Liver (tissue), 9 donors: ENCODE measurements around the gene PLXNB1. TPM values are rescaled to one million over a fixed set of nuclear protein-coding genes. Genes with fewer than 3 reads are reported as not detected.

ENCODE experiments used
- DNase-seq: peaks from one replicate; pipeline ENCODE4 v3.0.0-alpha.2; 2017; ENCODE audit warnings: low spot score
- H3K27ac ChIP-seq, 2 donors: one replicate each; pipeline ENCODE4 v1.7.0; 2013; ENCODE audit warnings: inconsistent platforms in 2 of 2, low read length in 2 of 2, control low read depth in 1 of 2, low read depth in 1 of 2, mild to moderate bottlenecking in 1 of 2
- H3K27me3 ChIP-seq, 4 donors: one replicate each; pipeline versions ENCODE4 v1.6.1 to v1.7.0; 2013; ENCODE audit warnings: low read length in 3 of 4, inconsistent platforms in 1 of 4, mild to moderate bottlenecking in 1 of 4, moderate library complexity in 1 of 4; ENCODE audit not compliant: control insufficient read depth in 4 of 4, insufficient read depth in 4 of 4
- H3K36me3 ChIP-seq, 4 donors: one replicate each; pipeline versions ENCODE4 v1.6.1 to v1.7.0; 2013; ENCODE audit warnings: low read length in 3 of 4, mild to moderate bottlenecking in 3 of 4, low read depth in 1 of 4, moderate library complexity in 1 of 4; ENCODE audit not compliant: control insufficient read depth in 4 of 4, insufficient read depth in 3 of 4
- H3K4me1 ChIP-seq, 4 donors: one replicate each; pipeline versions ENCODE4 v1.6.1 to v1.7.0; 2013; ENCODE audit warnings: low read length in 3 of 4, mild to moderate bottlenecking in 3 of 4, moderate library complexity in 1 of 4; ENCODE audit not compliant: control insufficient read depth in 4 of 4, insufficient read depth in 4 of 4
- H3K4me3 ChIP-seq, 3 donors: one replicate each; pipeline versions ENCODE4 v1.6.1 to v1.7.0; 2013; ENCODE audit warnings: low read length in 3 of 3, control low read depth in 1 of 3, low read depth in 1 of 3, mild to moderate bottlenecking in 1 of 3
- H3K9ac ChIP-seq, 2 donors: one replicate each; pipeline ENCODE4 v1.7.0; 2013; ENCODE audit warnings: low read length in 2 of 2, mild to moderate bottlenecking in 2 of 2, moderate library complexity in 2 of 2, control low read depth in 1 of 2, low read depth in 1 of 2
- H3K9me3 ChIP-seq, 4 donors: one replicate each; pipeline versions ENCODE4 v1.6.1 to v1.7.0; 2013; ENCODE audit warnings: low read length in 3 of 4; ENCODE audit not compliant: control insufficient read depth in 4 of 4
- EGR1 ChIP-seq, 2 donors: IDR thresholded peaks; 2 replicates each; pipeline ENCODE4 v1.6.1; 2016 to 2018; ENCODE audit warnings: antibody characterized with exemption in 2 of 2, low read depth in 2 of 2
- FOXA1 ChIP-seq: IDR thresholded peaks from 2 replicates; pipeline ENCODE4 v1.6.1; 2016; ENCODE audit warnings: antibody characterized with exemption
- FOXA2 ChIP-seq: IDR thresholded peaks from 2 replicates; pipeline ENCODE4 v1.6.1; 2016; ENCODE audit warnings: antibody characterized with exemption
- GABPA ChIP-seq, 2 donors: IDR thresholded peaks in 1 of 2; conservative IDR thresholded peaks in 1 of 2; 2 replicates each; pipeline ENCODE4 v1.6.1; 2016; ENCODE audit warnings: antibody characterized with exemption in 2 of 2, mild to moderate bottlenecking in 1 of 2, moderate library complexity in 1 of 2
- HNF4A ChIP-seq, 2 donors: conservative IDR thresholded peaks; 2 replicates each; pipeline ENCODE4 v1.6.1; 2016; ENCODE audit warnings: antibody characterized with exemption in 2 of 2, mild to moderate bottlenecking in 2 of 2
- HNF4G ChIP-seq: IDR thresholded peaks from 2 replicates; pipeline ENCODE4 v1.6.1; 2016; ENCODE audit warnings: antibody characterized with exemption
- JUND ChIP-seq, 2 donors: IDR thresholded peaks; 2 replicates each; pipeline ENCODE4 v1.6.1; 2016; ENCODE audit warnings: antibody characterized with exemption in 2 of 2
- NR2F2 ChIP-seq: IDR thresholded peaks from 2 replicates; pipeline ENCODE4 v1.6.1; 2016; ENCODE audit warnings: antibody characterized with exemption
- RAD21 ChIP-seq, 2 donors: IDR thresholded peaks; 2 replicates each; pipeline ENCODE4 v1.6.1; 2016; ENCODE audit warnings: antibody characterized with exemption in 2 of 2, mild to moderate bottlenecking in 2 of 2
- RXRA ChIP-seq, 2 donors: IDR thresholded peaks; 2 replicates each; pipeline ENCODE4 v1.6.1; 2017 to 2018; ENCODE audit warnings: antibody characterized with exemption in 2 of 2, mild to moderate bottlenecking in 1 of 2
- SP1 ChIP-seq: IDR thresholded peaks from 2 replicates; pipeline ENCODE4 v1.6.1; 2018; ENCODE audit warnings: antibody characterized with exemption, mild to moderate bottlenecking
- TAF1 ChIP-seq: conservative IDR thresholded peaks from 2 replicates; pipeline ENCODE4 v1.6.1; 2016; ENCODE audit warnings: antibody characterized with exemption, mild to moderate bottlenecking
- YY1 ChIP-seq: IDR thresholded peaks from 2 replicates; pipeline ENCODE4 v1.6.1; 2016; ENCODE audit warnings: antibody characterized with exemption, mild to moderate bottlenecking
- WGBS: extraction: QIAGEN DNeasy Blood & Tissue Kit; methylation state at CpG from one replicate; pipeline ENCODE4 v1.1.7; 2013; 5-methylcytosine and 5-hydroxymethylcytosine counted together
- polyA plus RNA-seq, 2 donors: library from polyadenylated mRNA; stranded (reverse) in 1 of 2; unstranded in 1 of 2; fragments of 200-250 nt in 1 of 2; fragments of >200 nt in 1 of 2; fragmentation: Nextera tagmentation in 1 of 2; extraction: Ambion mirVana in 1 of 2; gene quantifications; one replicate each; pipeline versions ENCODE4 v1.2.1 to v1.2.3, GENCODE V29; 2013 to 2015
- total RNA-seq, 2 donors: library from RNA; depleted of rRNA; stranded (reverse); fragments of >200 nt; gene quantifications; one replicate each; pipeline ENCODE4 v1.2.3, GENCODE V29; 2014
- TF ChIP-seq, protein P1 (sequence below): IDR thresholded peaks from 2 replicates; pipeline ENCODE4 v1.6.1; 2016; ENCODE audit warnings: antibody characterized with exemption
- TF ChIP-seq, protein P2 (sequence below): fragments of 150-350 bp; IDR thresholded peaks from 2 replicates; pipeline ENCODE4 v1.5.1; 2017; ENCODE audit warnings: improper control_type of control experiment, low read depth, low read length; ENCODE audit not compliant: missing input control
- TF ChIP-seq, protein P3 (sequence below): IDR thresholded peaks from 2 replicates; pipeline ENCODE4 v1.6.1; 2016; ENCODE audit warnings: antibody characterized with exemption
- TF ChIP-seq, protein P4 (sequence below): IDR thresholded peaks from 2 replicates; pipeline ENCODE4 v1.6.1; 2016; ENCODE audit warnings: antibody characterized with exemption
- TF ChIP-seq, protein P5 (sequence below): IDR thresholded peaks from 2 replicates; pipeline ENCODE4 v1.6.1; 2016; ENCODE audit warnings: antibody characterized with exemption, mild to moderate bottlenecking
- donor health status: healthy.
- donor health status: healthy.
- donor health status: healthy.
- donor health status: healthy.
- donor health status: healthy.

The PLXNB1 gene
- total and polyA plus RNA-seq, 4 donors = 38.1 to 204 (median 72.9) TPM

DNA sequence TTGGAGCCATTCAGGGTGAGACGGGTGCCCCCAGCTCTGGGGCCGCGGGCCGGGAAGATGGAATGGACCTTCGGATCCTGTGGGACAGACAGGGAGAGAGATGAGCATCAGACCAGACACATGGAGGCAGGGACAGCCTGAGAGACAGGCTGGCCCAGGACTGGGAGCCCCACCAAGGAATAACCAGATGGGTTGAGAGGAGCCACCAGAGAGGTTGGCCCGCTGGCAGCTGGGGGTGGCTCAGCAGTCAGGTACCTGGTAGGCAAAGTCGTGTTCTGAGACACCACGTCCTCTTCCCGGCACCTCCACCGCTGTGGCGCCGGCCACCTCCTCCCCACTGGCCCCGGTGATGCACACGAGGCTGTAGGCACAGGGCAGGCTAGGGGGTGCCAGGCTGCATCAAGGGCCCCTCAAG lies 13.8 kb downstream of the PLXNB1 start:
- peaks cover 0 to 4% (median 1%) of the 10 kb centered on the region in 4 donors for H3K4me1 ChIP-seq
- WGBS = 91% methylated on average over 14 of the region's 14 CpGs
- no peak for DNase-seq
- H3K27ac ChIP-seq = no peak overlapping the region
- no peak overlapping the region for H3K4me3 ChIP-seq
- peaks cover 15 to 90% (median 46%) of the 10 kb centered on the region in 4 donors for H3K36me3 ChIP-seq
- no peaks in the 10 kb centered on the region for H3K9me3 ChIP-seq
- no peak for TF ChIP-seq GABPA (IDR thresholded peaks at IDR 0.05 in 1 of 2, conservative IDR thresholded peaks at IDR 0.05 in 1 of 2)
- no peak for TF ChIP-seq RXRA (IDR thresholded peaks at IDR 0.05)
- TF ChIP-seq FOXA1 = no peak
- TF ChIP-seq SP1 = no peak
- no peak for TF ChIP-seq EGR1 (IDR thresholded peaks at IDR 0.05; ENCODE audit: low read depth in 2 of 2)
- TF ChIP-seq, protein P1, sequence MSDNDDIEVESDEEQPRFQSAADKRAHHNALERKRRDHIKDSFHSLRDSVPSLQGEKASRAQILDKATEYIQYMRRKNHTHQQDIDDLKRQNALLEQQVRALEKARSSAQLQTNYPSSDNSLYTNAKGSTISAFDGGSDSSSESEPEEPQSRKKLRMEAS = no peak
- TF ChIP-seq, protein P2, sequence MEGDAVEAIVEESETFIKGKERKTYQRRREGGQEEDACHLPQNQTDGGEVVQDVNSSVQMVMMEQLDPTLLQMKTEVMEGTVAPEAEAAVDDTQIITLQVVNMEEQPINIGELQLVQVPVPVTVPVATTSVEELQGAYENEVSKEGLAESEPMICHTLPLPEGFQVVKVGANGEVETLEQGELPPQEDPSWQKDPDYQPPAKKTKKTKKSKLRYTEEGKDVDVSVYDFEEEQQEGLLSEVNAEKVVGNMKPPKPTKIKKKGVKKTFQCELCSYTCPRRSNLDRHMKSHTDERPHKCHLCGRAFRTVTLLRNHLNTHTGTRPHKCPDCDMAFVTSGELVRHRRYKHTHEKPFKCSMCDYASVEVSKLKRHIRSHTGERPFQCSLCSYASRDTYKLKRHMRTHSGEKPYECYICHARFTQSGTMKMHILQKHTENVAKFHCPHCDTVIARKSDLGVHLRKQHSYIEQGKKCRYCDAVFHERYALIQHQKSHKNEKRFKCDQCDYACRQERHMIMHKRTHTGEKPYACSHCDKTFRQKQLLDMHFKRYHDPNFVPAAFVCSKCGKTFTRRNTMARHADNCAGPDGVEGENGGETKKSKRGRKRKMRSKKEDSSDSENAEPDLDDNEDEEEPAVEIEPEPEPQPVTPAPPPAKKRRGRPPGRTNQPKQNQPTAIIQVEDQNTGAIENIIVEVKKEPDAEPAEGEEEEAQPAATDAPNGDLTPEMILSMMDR = no peak
- no peak for TF ChIP-seq HNF4A (conservative IDR thresholded peaks at IDR 0.05)
- no peak for TF ChIP-seq JUND (IDR thresholded peaks at IDR 0.05)
- TF ChIP-seq NR2F2 = no peak
- no peak for TF ChIP-seq TAF1
- TF ChIP-seq, protein P3, sequence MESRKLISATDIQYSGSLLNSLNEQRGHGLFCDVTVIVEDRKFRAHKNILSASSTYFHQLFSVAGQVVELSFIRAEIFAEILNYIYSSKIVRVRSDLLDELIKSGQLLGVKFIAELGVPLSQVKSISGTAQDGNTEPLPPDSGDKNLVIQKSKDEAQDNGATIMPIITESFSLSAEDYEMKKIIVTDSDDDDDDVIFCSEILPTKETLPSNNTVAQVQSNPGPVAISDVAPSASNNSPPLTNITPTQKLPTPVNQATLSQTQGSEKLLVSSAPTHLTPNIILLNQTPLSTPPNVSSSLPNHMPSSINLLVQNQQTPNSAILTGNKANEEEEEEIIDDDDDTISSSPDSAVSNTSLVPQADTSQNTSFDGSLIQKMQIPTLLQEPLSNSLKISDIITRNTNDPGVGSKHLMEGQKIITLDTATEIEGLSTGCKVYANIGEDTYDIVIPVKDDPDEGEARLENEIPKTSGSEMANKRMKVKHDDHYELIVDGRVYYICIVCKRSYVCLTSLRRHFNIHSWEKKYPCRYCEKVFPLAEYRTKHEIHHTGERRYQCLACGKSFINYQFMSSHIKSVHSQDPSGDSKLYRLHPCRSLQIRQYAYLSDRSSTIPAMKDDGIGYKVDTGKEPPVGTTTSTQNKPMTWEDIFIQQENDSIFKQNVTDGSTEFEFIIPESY = no peak
- TF ChIP-seq YY1 = no peak
- TF ChIP-seq HNF4G = no peak
- TF ChIP-seq FOXA2 = no peak
- TF ChIP-seq, protein P4, sequence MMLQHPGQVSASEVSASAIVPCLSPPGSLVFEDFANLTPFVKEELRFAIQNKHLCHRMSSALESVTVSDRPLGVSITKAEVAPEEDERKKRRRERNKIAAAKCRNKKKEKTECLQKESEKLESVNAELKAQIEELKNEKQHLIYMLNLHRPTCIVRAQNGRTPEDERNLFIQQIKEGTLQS = no peak
- TF ChIP-seq, protein P5, sequence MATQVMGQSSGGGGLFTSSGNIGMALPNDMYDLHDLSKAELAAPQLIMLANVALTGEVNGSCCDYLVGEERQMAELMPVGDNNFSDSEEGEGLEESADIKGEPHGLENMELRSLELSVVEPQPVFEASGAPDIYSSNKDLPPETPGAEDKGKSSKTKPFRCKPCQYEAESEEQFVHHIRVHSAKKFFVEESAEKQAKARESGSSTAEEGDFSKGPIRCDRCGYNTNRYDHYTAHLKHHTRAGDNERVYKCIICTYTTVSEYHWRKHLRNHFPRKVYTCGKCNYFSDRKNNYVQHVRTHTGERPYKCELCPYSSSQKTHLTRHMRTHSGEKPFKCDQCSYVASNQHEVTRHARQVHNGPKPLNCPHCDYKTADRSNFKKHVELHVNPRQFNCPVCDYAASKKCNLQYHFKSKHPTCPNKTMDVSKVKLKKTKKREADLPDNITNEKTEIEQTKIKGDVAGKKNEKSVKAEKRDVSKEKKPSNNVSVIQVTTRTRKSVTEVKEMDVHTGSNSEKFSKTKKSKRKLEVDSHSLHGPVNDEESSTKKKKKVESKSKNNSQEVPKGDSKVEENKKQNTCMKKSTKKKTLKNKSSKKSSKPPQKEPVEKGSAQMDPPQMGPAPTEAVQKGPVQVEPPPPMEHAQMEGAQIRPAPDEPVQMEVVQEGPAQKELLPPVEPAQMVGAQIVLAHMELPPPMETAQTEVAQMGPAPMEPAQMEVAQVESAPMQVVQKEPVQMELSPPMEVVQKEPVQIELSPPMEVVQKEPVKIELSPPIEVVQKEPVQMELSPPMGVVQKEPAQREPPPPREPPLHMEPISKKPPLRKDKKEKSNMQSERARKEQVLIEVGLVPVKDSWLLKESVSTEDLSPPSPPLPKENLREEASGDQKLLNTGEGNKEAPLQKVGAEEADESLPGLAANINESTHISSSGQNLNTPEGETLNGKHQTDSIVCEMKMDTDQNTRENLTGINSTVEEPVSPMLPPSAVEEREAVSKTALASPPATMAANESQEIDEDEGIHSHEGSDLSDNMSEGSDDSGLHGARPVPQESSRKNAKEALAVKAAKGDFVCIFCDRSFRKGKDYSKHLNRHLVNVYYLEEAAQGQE = no peak
- no peak for TF ChIP-seq RAD21 (IDR thresholded peaks at IDR 0.05)
- H3K9ac ChIP-seq = no peak overlapping the region
- H3K27me3 ChIP-seq = no peaks in the 10 kb centered on the region
